Erythroblast (primary cell): ENCODE results near the gene SYNJ2.

ENCODE experiments used
- GATA1 ChIP-seq: IDR thresholded peaks from 2 replicates; pipeline ENCODE4 v1.6.1; 2011; ENCODE audit warnings: low read depth, mild to moderate bottlenecking, control low read depth, low read length, moderate library complexity
- POLR2A ChIP-seq: IDR thresholded peaks from 2 replicates; pipeline ENCODE4 v1.6.1; 2011; ENCODE audit warnings: mild to moderate bottlenecking, low read length

GRCh38 chr6:157999168-158000051 is 17.7 kb downstream of the SYNJ2 start:
- TF ChIP-seq POLR2A: no peak
- no peak for TF ChIP-seq GATA1
